MM.1S (cell line): ENCODE measurements around the gene TOR4A.

ENCODE experiments used
- CTCF ChIP-seq: fragments of 300-600 bp; sonication (generic); IDR thresholded peaks from 2 replicates; pipeline ENCODE4 v1.5.1; 2016; ENCODE audit warnings: antibody characterized with exemption, low read length, mixed read lengths
- EZH2 ChIP-seq: fragments of 300-600 bp; sonication (generic); optimal IDR thresholded peaks from 2 replicates; pipeline ENCODE3; 2017; ENCODE audit warnings: low read depth, mild to moderate bottlenecking, antibody characterized with exemption, low read length, mixed read lengths
- EZH2phosphoT487 ChIP-seq: fragments of 300-600 bp; sonication (generic); IDR thresholded peaks from 2 replicates; pipeline ENCODE4 v1.6.1; 2018; ENCODE audit warnings: antibody characterized with exemption, low read length

GRCh38 chr9:137254624-137255447, 22.7 kb upstream of the TOR4A start, which contains the start of gene NELFB:
- TF ChIP-seq CTCF = no peak
- TF ChIP-seq EZH2phosphoT487 = no peak
- no peak for TF ChIP-seq EZH2
